GM12878 (cell line): ENCODE measurements around the gene IP6K3.

Experiments
- BHLHE40 ChIP-seq, 2 experiments: fragments of 450-650 bp in 1 of 2; IDR thresholded peaks; 2 replicates each; pipeline ENCODE4 v1.6.1; 2011 to 2017; ENCODE audit warnings: low read depth in 2 of 2, borderline replicate concordance in 1 of 2, improper control_type of control experiment in 1 of 2, low read length in 1 of 2, mild to moderate bottlenecking in 1 of 2
- BMI1 ChIP-seq: fragments of 450-650 bp; IDR thresholded peaks from 2 replicates; pipeline ENCODE4 v1.6.1; 2016; ENCODE audit warnings: mild to moderate bottlenecking, moderate library complexity, borderline replicate concordance
- EP300 ChIP-seq, 2 experiments: fragments of 150-350 bp in 1 of 2; IDR thresholded peaks; 2 replicates each; pipeline ENCODE4 v1.6.1; 2011 to 2012; ENCODE audit warnings: low read depth in 2 of 2, low read length in 2 of 2, borderline replicate concordance in 1 of 2, improper control_type of control experiment in 1 of 2, inconsistent platforms in 1 of 2; ENCODE audit not compliant: control insufficient read depth in 1 of 2
- ESRRA ChIP-seq: IDR thresholded peaks from 2 replicates; pipeline ENCODE4 v1.6.1; 2012; ENCODE audit warnings: mild to moderate bottlenecking, low read length, improper control_type of control experiment
- EZH2 ChIP-seq: IDR thresholded peaks from 2 replicates; pipeline ENCODE4 v1.6.1; 2012; ENCODE audit warnings: low read depth, mild to moderate bottlenecking, control low read depth, inconsistent platforms, low read length, borderline replicate concordance; ENCODE audit not compliant: control insufficient read depth
- TF ChIP-seq, protein P1 (sequence below), 3 experiments: IDR thresholded peaks in 2 of 3; conservative IDR thresholded peaks in 1 of 3; 2 replicates each; pipeline ENCODE4 v1.5.1; 2011; ENCODE audit warnings: low read depth in 3 of 3, low read length in 3 of 3, mild to moderate bottlenecking in 3 of 3, control low read depth in 2 of 3, moderate library complexity in 2 of 3, inconsistent platforms in 1 of 3, mixed read lengths in 1 of 3; ENCODE audit not compliant: control insufficient read depth in 2 of 3, insufficient read depth in 1 of 3; ENCODE audit errors: extremely low read depth in 1 of 3
- TF ChIP-seq, protein P2 (sequence below): fragments of 450-650 bp; IDR thresholded peaks from 2 replicates; pipeline ENCODE4 v1.6.1; 2017; ENCODE audit warnings: antibody characterized with exemption, mild to moderate bottlenecking, moderate library complexity

DNA sequence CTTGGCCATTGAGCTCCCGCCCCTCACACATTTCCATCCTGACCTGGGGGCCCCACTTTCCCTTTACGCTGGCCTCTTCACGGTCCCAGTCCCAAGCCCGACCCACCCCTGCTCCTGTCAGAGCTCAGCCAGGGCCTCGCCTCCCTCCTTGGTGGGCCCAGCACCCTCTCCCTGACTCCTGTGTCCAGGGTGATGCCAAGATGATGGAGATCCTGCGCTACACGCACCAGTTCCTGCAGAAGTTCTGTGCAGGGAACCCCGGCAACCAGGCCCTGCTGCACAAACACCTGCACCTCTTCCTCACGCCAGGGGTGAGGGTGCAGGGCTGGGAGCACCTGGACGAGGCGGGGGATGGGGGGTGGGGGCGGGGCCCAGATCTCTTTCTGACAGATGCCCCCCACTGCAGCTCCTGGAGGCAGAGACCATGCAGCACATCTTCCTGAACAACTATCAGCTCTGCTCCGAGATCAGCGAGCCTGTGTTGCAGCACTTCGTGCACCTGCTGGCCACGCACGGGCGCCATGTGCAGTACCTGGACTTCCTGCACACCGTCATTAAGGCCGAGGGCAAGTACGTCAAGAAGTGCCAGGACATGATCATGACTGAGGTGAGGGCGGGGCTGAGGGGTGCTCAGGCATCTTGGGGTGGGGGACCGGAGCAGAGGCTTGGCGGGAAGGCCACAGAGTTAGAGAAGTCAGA is 68.3 kb downstream of the IP6K3 start:
- TF ChIP-seq, protein P1, sequence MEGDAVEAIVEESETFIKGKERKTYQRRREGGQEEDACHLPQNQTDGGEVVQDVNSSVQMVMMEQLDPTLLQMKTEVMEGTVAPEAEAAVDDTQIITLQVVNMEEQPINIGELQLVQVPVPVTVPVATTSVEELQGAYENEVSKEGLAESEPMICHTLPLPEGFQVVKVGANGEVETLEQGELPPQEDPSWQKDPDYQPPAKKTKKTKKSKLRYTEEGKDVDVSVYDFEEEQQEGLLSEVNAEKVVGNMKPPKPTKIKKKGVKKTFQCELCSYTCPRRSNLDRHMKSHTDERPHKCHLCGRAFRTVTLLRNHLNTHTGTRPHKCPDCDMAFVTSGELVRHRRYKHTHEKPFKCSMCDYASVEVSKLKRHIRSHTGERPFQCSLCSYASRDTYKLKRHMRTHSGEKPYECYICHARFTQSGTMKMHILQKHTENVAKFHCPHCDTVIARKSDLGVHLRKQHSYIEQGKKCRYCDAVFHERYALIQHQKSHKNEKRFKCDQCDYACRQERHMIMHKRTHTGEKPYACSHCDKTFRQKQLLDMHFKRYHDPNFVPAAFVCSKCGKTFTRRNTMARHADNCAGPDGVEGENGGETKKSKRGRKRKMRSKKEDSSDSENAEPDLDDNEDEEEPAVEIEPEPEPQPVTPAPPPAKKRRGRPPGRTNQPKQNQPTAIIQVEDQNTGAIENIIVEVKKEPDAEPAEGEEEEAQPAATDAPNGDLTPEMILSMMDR (IDR thresholded peaks at IDR 0.05 in 2 of 3, conservative IDR thresholded peaks at IDR 0.05 in 1 of 3; ENCODE audit: control insufficient read depth in 2 of 3, extremely low read depth in 1 of 3, insufficient read depth in 1 of 3, low read depth in 3 of 3, low read length in 3 of 3) = no peak
- no peak for TF ChIP-seq EP300 (IDR thresholded peaks at IDR 0.05; ENCODE audit: borderline replicate concordance in 1 of 2, control insufficient read depth in 1 of 2, low read depth in 2 of 2, low read length in 2 of 2)
- TF ChIP-seq ESRRA = no peak
- TF ChIP-seq EZH2 = no peak
- TF ChIP-seq BMI1 = no peak
- TF ChIP-seq, protein P2, sequence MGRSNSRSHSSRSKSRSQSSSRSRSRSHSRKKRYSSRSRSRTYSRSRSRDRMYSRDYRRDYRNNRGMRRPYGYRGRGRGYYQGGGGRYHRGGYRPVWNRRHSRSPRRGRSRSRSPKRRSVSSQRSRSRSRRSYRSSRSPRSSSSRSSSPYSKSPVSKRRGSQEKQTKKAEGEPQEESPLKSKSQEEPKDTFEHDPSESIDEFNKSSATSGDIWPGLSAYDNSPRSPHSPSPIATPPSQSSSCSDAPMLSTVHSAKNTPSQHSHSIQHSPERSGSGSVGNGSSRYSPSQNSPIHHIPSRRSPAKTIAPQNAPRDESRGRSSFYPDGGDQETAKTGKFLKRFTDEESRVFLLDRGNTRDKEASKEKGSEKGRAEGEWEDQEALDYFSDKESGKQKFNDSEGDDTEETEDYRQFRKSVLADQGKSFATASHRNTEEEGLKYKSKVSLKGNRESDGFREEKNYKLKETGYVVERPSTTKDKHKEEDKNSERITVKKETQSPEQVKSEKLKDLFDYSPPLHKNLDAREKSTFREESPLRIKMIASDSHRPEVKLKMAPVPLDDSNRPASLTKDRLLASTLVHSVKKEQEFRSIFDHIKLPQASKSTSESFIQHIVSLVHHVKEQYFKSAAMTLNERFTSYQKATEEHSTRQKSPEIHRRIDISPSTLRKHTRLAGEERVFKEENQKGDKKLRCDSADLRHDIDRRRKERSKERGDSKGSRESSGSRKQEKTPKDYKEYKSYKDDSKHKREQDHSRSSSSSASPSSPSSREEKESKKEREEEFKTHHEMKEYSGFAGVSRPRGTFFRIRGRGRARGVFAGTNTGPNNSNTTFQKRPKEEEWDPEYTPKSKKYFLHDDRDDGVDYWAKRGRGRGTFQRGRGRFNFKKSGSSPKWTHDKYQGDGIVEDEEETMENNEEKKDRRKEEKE = no peak
- no peak for TF ChIP-seq BHLHE40 (IDR thresholded peaks at IDR 0.05; ENCODE audit: borderline replicate concordance in 1 of 2, low read depth in 2 of 2, low read length in 1 of 2)
